NCI-H2171 (cell line): ENCODE results near the gene KLF2.

Experiments used
- DNase-seq: peaks from one replicate; lab custom pipeline; 2025; lab: John Stamatoyannopoulos, UW

KLF2 gene

GRCh38 chr19:16365300-16365996, 40.8 kb downstream of the KLF2 start:
- DNase-seq: no peak

DNA sequence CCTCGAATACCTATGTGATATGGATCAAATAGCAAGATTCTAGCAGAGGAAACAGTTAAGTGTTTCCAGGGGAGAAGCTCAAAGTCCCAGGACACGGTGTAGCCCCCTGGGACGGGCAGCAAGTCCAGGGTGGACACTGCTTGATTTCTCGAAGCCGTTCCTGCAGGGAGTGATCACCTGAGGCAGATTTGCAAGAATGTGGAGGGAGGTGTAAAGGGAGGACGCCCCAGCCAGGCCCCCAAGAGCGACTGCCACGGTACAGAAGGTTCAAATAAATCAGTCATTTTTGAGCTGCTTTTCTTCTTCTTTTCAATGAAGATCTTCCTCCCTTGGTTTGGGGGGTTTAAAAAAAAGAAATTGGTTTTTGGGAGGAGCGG, 41.4 kb downstream of the KLF2 start:
- DNase-seq: no peak

DNA sequence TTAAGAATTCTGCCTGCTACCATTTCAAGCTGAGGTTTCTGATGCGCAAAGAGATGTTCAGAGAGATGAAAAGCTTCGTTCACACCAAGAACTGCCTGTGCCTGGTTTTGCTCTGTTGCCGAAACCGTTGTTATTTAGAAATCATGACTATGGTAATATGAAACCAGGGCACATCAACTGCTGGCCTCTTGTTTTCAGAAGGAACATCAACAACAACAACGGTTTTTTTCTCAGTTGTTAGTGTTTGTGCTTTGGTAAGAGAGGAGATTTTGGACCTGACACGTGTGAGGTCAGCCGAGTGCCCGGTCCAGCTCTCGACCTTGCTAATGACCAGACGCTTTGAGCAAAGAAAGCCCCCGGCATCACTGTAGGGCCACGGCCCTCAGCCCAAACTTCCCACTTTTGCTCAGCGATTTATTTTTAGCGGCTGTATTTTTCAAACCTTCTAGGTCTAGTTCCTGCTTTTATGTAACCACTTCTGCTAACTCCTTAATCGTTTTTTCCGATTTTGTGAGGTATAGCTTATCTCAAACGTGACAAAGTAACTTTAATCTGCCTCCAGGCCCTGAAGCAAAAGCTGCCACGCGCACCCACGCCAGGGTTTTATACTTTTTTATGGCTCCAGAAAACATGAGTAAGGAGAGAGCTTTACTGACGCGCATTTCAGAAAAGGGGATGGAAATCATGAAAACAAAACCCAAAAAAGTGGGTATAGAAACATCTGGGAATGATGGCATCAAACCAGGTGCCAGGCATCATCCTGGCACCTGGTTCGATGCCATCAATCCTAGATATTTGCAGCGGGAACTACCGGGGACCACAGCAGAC, 42.0 kb downstream of the KLF2 start:
- DNase-seq: no peak

GRCh38 chr19:16367261-16367683, 42.6 kb downstream of the KLF2 start:
- DNase-seq: no peak

DNA sequence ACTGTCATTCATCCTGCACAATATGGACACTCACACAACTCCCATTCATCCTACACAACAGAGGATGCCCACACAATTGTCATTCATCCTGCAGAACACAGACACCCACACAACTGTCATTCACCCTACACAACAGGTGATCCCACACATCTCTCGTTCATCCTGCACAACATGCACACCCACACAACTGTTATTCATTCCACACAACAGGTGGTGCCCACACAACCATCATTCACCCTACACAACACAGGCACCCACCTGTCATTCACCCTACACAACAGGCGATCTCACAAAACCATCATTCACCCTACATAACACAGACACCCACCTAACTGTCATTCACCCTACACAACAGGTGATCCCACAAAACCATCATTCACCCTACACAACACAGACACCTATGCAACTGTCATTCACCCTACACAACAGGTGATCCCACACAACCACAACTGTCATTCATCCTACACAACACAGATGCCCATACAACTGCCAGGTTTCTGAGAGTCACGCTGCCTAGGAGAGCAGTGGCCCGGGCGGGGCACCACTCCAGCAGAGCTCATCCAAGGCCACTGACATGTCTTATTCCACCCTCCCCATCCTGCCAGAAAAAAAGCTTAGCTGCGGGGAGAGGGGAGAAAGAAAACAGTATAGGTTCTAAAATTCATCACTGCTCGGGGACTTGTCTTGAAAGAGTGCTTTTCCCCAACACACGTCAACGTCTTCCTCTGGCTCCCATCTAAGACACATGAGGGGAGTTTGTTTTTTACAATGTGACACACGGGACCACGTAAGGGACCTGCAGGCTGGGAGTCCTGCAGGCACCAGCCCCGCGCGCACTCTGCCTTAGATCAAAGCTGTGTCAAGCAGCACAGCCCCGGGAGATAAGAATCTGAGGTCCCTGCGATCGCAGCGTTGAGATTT, 44.0 kb downstream of the KLF2 start:
- DNase-seq: no peak

DNA sequence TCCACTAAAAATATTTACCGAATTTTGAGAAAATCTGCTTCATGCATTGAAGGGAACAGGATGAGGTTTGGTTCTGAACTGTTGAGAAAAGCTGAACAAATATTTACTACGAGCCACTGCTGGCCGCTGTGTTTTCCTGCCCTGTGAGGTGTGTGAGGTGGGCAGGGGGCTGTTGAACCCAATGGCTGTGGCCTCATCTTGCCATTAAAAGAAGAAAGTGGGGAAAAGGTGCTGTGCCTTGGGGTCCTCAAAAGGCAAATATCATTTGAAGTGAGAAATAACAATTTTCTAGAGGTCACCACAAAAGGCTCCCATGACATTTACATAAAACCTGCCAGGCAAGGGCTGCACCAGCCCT, 44.7 kb downstream of the KLF2 start:
- DNase-seq: no peak

- no peak for DNase-seq
These were observed 45.3 kb downstream of the KLF2 start for GRCh38 chr19:16369664-16370576.

DNA sequence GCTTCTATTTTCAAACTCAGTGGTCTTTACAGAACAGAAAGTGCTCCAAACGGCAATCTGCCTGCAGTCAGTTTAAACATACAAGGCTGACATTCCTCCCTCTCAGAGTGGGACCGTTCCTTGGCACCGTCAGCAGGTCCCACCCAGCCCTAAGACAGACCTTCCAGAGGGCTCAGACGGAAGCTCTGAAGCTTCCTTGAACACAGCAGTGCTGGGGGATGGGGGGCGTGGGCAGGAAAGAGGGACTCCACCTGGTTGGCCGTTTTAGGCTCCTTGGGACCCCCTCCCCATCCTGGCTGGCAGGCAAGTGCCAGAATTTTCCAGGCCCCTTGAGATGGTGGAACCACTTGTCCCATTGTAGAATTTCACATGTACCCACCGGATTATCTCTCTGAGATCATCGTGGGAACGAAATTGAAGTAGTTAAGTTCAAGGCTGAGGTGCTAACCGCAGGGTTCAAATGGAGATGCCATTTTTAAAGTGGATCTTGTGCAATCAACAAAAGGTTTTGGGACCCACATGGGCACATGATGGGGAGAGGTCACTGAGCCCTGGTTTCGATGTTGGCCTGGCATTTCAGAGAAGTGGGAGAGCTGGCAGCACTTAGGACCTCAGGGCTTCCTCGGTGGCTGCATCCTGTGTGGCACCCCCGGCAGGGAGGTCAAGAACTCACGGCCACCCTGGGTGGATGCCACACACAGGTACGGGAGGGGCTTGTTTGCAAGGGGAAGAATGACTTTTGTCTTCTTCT, 46.2 kb downstream of the KLF2 start:
- no peak for DNase-seq

- no peak for DNase-seq
These were observed 46.9 kb downstream of the KLF2 start for GRCh38 chr19:16371540-16371986.

DNA sequence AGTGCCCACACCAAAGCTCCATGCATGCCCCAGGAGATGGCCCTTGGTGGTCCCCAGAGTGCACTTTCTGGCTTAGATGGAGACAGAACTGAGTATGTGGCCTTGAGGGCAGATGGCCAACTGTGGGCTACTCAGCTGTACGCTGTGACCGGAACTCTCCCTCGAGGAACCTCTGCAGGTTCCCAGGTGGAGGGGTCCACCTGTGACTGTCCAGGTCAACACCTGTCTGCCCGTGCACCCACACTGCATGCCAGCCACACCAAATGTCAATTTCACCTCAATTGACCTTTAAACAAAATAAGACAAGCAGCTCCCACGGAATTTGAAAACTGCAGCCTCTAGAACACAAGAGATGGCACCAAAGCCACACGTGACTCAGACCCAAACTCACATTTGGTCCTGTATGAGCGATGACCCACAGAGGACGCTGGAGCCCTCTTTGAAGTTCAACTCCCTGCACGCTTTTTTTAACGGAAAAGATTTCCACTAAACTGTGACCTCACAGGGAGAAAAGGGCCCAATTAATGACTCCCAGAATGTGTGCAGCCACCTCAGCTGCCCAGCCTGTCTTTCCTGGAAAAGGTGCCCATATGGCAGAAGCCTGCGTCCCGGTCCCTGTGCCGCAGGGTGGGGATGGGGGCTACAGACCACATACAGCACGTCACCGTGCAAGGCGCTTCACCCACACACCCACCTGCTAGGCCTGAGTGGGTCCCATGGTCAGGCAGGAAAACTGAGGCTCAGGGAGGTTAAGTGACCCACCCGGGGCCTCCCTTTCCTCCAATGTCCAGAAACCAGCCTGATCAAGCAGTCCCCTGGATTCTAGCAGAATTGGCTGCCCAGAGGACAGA, 47.7 kb downstream of the KLF2 start:
- DNase-seq: no peak

- DNase-seq: no peak
These were observed 48.5 kb downstream of the KLF2 start for GRCh38 chr19:16373079-16373478.

GRCh38 chr19:16373532-16373931, 48.9 kb downstream of the KLF2 start:
- no peak for DNase-seq

DNA sequence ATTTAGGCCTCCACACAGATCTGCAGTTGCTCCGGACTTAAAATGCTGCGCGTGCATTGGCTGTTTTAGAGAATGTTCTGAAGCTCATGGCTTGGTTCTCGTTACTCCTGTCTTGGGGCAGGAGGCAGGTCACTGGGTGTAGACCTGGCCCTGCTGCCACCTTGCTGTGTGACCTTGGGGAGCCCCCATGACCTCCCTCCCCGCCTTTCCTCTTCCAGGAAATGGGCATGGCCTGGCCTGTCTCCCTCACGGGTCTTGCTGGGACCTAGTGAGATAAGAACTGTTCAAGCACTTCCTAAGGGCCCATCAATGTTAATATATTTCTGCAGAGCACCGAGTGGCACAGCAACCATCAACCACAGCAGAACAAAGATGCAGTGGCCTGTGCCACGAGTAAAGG, 49.4 kb downstream of the KLF2 start:
- DNase-seq: no peak

GRCh38 chr19:16374436-16374835, 49.8 kb downstream of the KLF2 start:
- no peak for DNase-seq

- DNase-seq: no peak
These were observed 50.7 kb downstream of the KLF2 start for GRCh38 chr19:16375157-16375935.

GRCh38 chr19:16375936-16376185, 51.2 kb downstream of the KLF2 start:
- no peak for DNase-seq

GRCh38 chr19:16376241-16376640, 51.6 kb downstream of the KLF2 start:
- no peak for DNase-seq

GRCh38 chr19:16376649-16377048, 52.0 kb downstream of the KLF2 start:
- no peak for DNase-seq

- DNase-seq: no peak
These were observed 52.9 kb downstream of the KLF2 start for GRCh38 chr19:16377521-16377920.
